ENCODE results near the gene SMU1. TPM values are rescaled to one million over a fixed set of nuclear protein-coding genes. Genes with fewer than 3 reads are reported as not detected.
A peak's percentile ranks its signal among the peaks of the same experiment; 100 is the strongest.

The SMU1 gene
- total RNA-seq, 2 donors from 2014 or later = 25.0 to 28.7 TPM

- no peaks in the 10 kb centered on the region for H3K9me3 Mint-ChIP-seq
- H3K36me3 Mint-ChIP-seq (ENCODE audit: low read depth) = peaks cover 34% of the 10 kb centered on the region
- peak overlapping the region; percentile 70 for H3K9ac ChIP-seq (ENCODE audit: extremely low read depth, low read length, poor library complexity, severe bottlenecking)
Observed at GRCh38 chr9:33043671-33044070, 32.8 kb downstream of the SMU1 start.

GRCh38 chr9:33042473-33042872, 34.0 kb downstream of the SMU1 start:
- no peak for TF ChIP-seq CTCF (conservative IDR thresholded peaks at IDR 0.05)
- no peak for DNase-seq
- no peaks in the 10 kb centered on the region for H3K9me3 ChIP-seq (ENCODE audit: control insufficient read depth, low read length)
- no peak overlapping the region for H3K27ac ChIP-seq (ENCODE audit: low read depth, low read length)
- Mint-ChIP-seq H3K4me3 (no peak overlapping the region), H3K27me3 (ENCODE audit: insufficient read depth) (no peaks in the 10 kb centered on the region), H3K36me3 (ENCODE audit: low read depth) (peaks cover 35% of the 10 kb centered on the region), H3K9me3 (no peaks in the 10 kb centered on the region), H3K27ac (no peak overlapping the region), H3K4me1 (peaks cover 18% of the 10 kb centered on the region)
- peaks cover 48% of the 10 kb centered on the region for H3K36me3 ChIP-seq (ENCODE audit: control insufficient read depth, insufficient read depth, low read length)
- no peaks in the 10 kb centered on the region for H3K4me1 ChIP-seq (ENCODE audit: control insufficient read depth, insufficient read depth, low read length)
- no peak overlapping the region for H3K4me3 ChIP-seq (ENCODE audit: low read length)
- WGBS, 2 experiments (ENCODE audit: insufficient coverage in 1 of 2, insufficient read length in 1 of 2) = 94 to 95% methylated on average over 5 to 8 of the region's 8 CpGs
- no peaks in the 10 kb centered on the region for H3K27me3 ChIP-seq (ENCODE audit: control insufficient read depth, insufficient read depth, low read length, poor library complexity, severe bottlenecking)
- H3K9ac ChIP-seq (ENCODE audit: extremely low read depth, low read length, poor library complexity, severe bottlenecking) = no peak overlapping the region

More at GRCh38 chr9:33043671-33044070, 32.8 kb downstream of the SMU1 start:
- peaks cover 47% of the 10 kb centered on the region for H3K36me3 ChIP-seq (ENCODE audit: control insufficient read depth, insufficient read depth, low read length)
- no peaks in the 10 kb centered on the region for H3K27me3 ChIP-seq (ENCODE audit: control insufficient read depth, insufficient read depth, low read length, poor library complexity, severe bottlenecking)
- Mint-ChIP-seq H3K4me1 (peaks cover 18% of the 10 kb centered on the region), H3K27me3 (ENCODE audit: insufficient read depth) (no peaks in the 10 kb centered on the region), H3K27ac (peak overlapping the region; percentile 95), H3K4me3 (peak overlapping the region; percentile 68)
- H3K4me1 ChIP-seq (ENCODE audit: control insufficient read depth, insufficient read depth, low read length) = no peaks in the 10 kb centered on the region
- TF ChIP-seq CTCF (conservative IDR thresholded peaks at IDR 0.05) = no peak
- H3K27ac ChIP-seq (ENCODE audit: low read depth, low read length) = no peak overlapping the region
- peak overlapping the region; percentile 81 for H3K4me3 ChIP-seq (ENCODE audit: low read length)
- no peak for DNase-seq
- 74 to 82% methylated on average over 7 to 8 of the region's 8 CpGs for WGBS, 2 experiments (ENCODE audit: insufficient coverage in 1 of 2, insufficient read length in 1 of 2)
- no peaks in the 10 kb centered on the region for H3K9me3 ChIP-seq (ENCODE audit: control insufficient read depth, low read length)

GRCh38 chr9:33041432-33042188, 34.9 kb downstream of the SMU1 start:
- Mint-ChIP-seq H3K27ac (no peak overlapping the region), H3K36me3 (ENCODE audit: low read depth) (peaks cover 34% of the 10 kb centered on the region)
- H3K27ac ChIP-seq (ENCODE audit: low read depth, low read length) = no peak overlapping the region

More at GRCh38 chr9:33041432-33042188, 34.9 kb downstream of the SMU1 start:
- Histone ChIP-seq H3K4me3 (ENCODE audit: low read length) (no peak overlapping the region), H3K4me1 (ENCODE audit: control insufficient read depth, insufficient read depth, low read length) (no peaks in the 10 kb centered on the region), H3K9ac (ENCODE audit: extremely low read depth, low read length, poor library complexity, severe bottlenecking) (no peak overlapping the region), H3K9me3 (ENCODE audit: control insufficient read depth, low read length) (no peaks in the 10 kb centered on the region), H3K27me3 (ENCODE audit: control insufficient read depth, insufficient read depth, low read length, poor library complexity, severe bottlenecking) (no peaks in the 10 kb centered on the region), H3K36me3 (ENCODE audit: control insufficient read depth, insufficient read depth, low read length) (peaks cover 48% of the 10 kb centered on the region)
- H3K4me3 Mint-ChIP-seq = no peak overlapping the region
- no peak for TF ChIP-seq CTCF (conservative IDR thresholded peaks at IDR 0.05)
- peaks cover 18% of the 10 kb centered on the region for H3K4me1 Mint-ChIP-seq
- DNase-seq = no peak
- WGBS, 2 experiments (ENCODE audit: insufficient coverage in 1 of 2, insufficient read length in 1 of 2) = 92 to 97% methylated on average over 6 to 9 of the region's 10 CpGs
- no peaks in the 10 kb centered on the region for H3K27me3 Mint-ChIP-seq (ENCODE audit: insufficient read depth)
- H3K9me3 Mint-ChIP-seq = no peaks in the 10 kb centered on the region
